Esophagus mucosa (tissue), 1 donor: ENCODE measurements around the gene GATC. TPM values are rescaled to one million over a fixed set of nuclear protein-coding genes. Genes with fewer than 3 reads are reported as not detected.
"Not testable (repeated sequence)": the region's sequence is repeated elsewhere in the genome, so short reads cannot be mapped to it uniquely, and the experiment has no call there.

Experiments
- ATAC-seq: fragments of 200-7000 bp; cut with Tn5 transposase; one replicate; pipeline ENCODE4 v1.9.1; 2020
- total RNA-seq: library from RNA; stranded (reverse); gene quantifications from one replicate; pipeline ENCODE4 v1.2.4, GENCODE V29; 2023
- donor health status: DM: yes; HTN: yes; CAD: no.

GATC gene
- total RNA-seq, 1 donor from 2014 or later = 9.8 TPM

GRCh38 chr12:120470150-120470784 is 24.0 kb downstream of the GATC start:
- ATAC-seq = peak; percentile 3

DNA sequence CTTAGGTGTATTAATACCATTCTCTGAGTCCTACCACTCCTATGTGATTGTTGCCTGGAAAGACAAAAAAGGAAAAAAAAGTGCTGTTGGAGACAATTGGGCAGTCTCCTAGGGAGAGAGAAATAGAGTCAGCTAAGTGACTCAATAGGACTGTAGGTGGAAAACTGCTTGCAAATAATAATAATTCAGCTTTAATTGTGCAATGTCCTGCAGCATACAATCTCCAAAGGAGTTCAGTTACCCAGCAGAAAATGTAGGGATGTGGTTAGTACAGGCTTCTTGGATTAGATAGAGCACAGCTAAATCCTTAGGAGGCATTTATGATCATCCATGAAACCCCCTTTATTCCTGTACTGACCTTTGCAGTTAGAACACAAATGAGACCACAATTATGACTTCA is 26.3 kb downstream of the GATC start:
- ATAC-seq = no peak

DNA sequence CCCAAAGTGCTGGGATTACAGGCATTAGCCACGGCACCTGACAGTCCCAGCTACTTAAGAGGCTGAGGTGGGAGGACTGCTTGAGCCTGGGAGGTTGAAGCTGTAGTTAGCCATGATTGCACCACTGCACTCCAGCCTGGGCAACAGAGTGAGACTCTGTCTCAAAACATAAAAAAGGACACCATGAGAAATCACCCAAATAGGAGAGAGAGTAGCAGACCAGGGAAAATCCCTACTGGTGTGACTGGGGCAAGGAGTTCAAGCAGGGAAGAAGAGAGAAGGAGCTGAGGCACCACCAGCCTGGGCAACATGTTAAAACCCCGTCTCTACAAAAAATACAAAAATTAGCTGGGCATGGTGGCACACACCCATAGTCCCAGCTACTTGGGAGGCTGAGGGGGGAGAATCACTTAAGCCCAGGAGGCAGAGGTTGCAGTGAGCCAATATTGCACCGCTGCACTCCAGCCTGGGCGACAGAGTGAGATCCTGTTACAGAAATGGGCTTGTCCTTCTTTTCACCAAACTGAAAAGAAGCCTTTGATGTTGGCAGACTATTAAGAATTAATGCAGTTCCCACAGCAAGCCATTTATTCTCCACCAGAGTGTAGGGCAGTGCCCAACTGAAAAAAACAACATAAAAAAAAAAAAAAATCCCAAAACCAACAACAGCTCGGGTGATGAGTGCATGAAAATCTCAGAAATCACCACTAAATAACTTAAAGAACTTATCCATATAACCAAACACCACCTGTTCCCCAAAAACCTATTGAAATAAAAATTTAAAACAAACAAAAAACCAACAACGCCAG is 27.8 kb downstream of the GATC start:
- ATAC-seq = no peak

- peak; percentile 95 for ATAC-seq
Observed at GRCh38 chr12:120474616-120474960, 28.3 kb downstream of the GATC start.

DNA sequence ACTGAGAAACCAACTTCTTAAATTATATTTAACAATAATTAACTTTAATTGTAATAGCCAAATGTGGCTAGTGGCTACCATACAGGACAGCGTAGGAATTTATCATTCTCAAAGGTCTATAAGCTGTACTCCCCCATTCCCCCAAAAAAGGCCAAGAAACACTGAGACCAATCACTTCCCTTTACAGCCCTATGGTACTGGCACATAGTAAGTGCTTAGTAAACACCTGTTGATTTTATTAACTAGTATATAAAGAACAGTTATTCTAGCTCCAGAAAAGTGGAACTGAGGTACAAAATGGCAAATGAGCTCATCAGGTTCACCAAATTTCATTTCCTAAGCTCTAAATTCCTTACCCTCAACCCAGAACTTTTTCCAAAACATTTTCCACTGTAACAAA is 29.4 kb downstream of the GATC start:
- ATAC-seq = no peak

DNA sequence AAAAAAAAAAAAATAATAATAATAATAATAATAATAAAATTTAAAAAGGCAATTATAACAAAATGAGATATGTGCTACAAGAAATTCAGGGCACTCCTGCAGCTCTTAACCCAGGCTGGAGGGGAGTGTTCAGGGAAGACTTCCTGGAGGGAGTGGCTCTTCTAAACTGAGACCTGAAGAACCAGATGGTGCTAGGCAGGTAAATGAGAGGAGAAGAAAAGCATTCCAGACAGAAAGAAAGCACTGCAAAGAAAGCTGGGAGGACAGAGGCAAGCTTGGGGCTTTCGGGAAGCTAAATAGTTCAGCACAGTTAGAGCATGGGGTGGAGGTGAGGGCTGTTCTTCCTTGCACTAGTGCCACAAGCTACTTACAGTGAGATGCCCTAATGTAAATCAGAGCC is 33.2 kb downstream of the GATC start:
- ATAC-seq = peak; percentile 51

- no peak for ATAC-seq
Observed at GRCh38 chr12:120480211-120480610, 34.0 kb downstream of the GATC start.

GRCh38 chr12:120481022-120481767 is 35.0 kb downstream of the GATC start:
- no peak for ATAC-seq

DNA sequence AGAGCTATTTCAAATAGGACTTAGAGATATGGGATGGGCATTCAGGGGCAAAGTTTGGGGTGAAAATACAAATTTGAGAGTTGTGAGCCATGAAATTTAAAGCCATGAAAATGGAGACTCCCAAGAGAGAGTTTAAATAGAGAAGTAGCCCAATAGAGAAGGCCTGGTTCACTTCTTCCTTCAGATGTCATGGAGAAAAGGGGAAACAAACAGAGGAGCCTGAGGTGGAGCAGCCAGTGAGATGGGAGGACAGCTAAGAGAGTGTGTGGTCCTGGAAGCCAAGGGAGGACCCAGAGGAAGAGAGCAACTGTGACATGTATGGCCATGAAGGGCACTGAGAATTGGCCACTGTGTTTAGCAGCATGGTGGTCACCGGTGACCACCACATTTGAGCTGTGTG is 37.4 kb downstream of the GATC start:
- no peak for ATAC-seq

- no peak for ATAC-seq
Observed at GRCh38 chr12:120485961-120486881, 40.0 kb downstream of the GATC start.

GRCh38 chr12:120487552-120487951 is 41.3 kb downstream of the GATC start:
- ATAC-seq = not testable (repeated sequence)

DNA sequence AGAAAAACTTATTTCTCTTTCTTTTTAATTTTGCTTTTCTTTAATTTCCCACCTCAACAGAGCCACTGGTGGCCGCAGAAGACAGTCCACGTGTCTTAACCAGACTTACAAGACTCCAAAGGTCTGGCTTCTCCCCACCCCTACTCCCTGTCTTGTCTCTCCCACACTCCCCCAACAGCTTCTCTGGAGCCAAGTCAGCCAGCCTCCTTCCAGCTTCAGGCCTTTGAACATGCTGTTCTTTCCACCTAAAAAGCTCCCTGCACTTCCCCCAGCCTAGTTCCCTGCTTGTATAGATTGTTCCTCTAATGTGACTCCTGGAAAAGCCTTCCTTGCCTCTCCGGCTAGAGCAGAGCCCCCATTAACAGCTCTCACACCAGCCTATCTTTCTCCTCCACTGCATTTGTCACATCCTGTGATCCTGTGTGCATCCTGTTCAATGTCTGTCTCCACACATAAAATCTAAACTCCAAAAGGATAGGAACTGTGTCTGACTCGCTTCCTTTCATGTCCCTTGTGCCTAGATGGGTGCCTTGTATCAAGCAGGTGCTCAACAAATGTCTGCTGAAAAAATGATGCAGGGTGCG is 41.9 kb downstream of the GATC start:
- no peak for ATAC-seq

GRCh38 chr12:120489018-120489417 is 42.8 kb downstream of the GATC start:
- peak; percentile 86 for ATAC-seq

- ATAC-seq = no peak
Observed at GRCh38 chr12:120490325-120490724, 44.1 kb downstream of the GATC start.

- ATAC-seq = no peak
Observed at GRCh38 chr12:120490833-120491512, 44.7 kb downstream of the GATC start.

DNA sequence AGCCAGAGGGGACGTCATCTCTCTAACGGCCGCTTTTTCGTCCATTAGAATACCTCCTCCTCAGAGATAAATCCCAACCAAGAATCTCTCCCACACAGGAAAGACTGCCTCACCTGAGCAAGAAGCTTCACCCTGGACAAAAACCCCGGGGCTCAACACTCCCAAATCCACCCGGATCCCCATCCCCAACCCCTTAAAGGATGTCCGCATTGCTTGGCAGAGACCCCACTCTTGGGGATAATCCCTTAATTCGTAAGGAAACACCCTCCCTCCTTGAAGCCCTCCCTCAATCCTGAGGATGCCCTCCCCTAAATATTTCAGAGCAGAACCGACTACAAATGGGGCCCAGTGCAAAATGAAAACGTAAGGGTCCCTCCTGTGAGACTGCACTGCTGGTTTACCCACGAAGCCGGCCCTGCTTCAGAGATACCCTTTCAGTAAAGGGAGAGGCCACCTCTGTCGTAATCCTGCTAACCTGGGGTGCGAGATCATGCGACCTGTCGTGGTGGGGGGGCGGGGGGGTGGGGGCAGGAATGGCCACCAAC is 49.0 kb downstream of the GATC start:
- ATAC-seq = peak; percentile 14

DNA sequence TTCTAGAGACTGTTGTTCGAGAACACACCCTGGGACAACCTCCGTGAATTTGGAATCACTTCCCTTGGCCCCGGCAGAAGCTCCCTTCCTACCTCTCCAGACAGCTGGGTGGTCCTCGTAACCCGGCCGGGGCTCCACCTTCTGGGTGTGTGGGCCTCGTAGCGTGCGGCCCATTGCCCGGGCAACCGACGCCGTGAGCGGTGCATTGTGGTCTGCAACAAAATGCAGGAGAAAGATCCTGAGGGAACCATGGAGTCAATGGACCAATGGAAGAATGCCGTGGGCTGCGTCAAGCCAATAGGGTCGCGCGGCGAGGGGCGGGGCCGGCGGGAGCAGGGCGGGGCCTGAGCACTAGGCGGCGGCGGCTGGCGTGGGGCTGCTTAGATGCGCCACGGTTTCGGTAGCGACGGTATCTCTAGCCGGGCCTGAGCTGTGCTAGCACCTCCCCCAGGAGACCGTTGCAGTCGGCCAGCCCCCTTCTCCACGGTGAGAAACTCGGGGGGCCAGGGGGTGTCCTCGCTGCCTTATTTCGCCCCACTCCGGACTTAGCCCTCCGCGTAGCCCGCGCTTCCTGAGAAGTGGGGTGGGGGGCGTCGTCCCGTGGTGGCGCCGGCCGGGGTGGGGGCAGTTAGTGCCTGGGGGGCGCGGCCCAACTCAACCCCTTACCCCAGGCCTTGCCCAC is 49.6 kb downstream of the GATC start, which contains the start of gene DYNLL1:
TSS of gene DYNLL1 (plus strand) at position 383 of the 682 bp plus-strand sequence. CDS start 309 bp downstream, outside the sequence.
- peak; percentile 99 for ATAC-seq

DNA sequence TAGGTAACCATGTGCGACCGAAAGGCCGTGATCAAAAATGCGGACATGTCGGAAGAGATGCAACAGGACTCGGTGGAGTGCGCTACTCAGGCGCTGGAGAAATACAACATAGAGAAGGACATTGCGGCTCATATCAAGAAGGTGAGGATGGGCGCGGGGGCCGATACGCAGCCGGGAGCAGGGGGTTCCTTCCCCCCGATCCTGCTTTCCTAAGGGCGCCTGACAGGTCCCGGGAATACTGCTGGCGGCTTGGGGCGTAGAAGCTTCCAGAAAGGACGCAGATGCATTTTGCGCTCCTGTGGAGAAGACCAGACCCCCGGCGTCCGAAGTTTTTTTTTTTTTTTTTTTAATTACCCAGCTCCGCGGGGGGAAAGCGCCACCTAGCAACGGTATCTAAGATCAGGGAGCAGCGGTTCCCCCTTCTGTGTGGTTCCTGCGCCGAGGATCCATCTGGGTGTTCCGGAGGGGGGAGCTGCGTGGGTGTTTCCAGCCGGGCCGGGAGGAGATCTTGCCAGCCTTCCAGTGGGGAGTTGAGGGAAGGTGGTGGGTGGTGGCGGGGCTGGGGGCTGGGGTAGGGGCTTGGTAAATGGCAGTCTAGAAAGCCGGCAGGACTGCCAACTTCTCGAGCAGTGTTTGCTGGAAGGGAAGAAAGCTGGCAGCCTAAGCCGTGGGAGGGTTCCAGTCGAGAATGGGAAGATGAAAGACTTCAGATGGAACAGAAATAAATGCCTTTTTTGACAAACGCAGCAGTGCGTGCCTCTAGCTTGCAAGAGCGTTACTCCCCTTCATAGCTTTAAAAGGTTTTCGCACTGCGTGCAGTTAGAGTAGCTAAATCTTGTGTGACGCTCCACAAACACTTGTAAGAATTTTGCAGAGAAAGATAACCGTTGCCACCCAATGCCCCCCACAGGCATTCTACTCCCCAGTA is 50.4 kb downstream of the GATC start:
- peak; percentile 20 for ATAC-seq

DNA sequence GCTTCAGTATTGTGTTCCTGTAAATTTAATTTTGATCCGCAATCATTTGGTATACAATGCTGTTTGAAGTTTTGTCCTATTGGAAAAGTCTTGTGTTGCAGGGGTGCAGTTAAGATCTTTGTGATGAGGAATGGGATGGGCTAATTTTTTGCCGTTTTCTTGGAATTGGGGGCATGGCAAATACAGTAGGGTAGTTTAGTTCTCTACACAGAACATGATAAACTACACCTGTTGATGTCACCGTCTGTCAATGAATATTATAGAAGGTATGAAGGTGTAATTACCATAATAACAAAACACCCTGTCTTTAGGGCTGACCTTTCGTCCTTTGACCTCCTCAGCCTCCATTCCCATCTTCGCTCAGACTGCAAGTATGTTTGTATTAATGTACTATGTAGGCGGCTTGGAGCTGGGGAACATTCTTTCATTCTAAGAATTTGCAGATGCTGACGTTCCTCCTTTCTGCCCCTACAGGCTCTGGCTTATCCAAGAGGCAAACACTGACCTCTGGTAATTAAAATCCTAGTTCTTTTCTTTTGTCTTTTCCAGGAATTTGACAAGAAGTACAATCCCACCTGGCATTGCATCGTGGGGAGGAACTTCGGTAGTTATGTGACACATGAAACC is 51.4 kb downstream of the GATC start:
- no peak for ATAC-seq
